SIG-M5 treated with dmso at 0.1 percent for 504 hours (cell line): ENCODE results near the gene SUGT1.
"Not testable (repeated sequence)": the region's sequence is repeated elsewhere in the genome, so short reads cannot be mapped to it uniquely, and the experiment has no call there.

Source experiments
- DNase-seq: peaks from one replicate; lab custom pipeline; 2025; ENCODE audit not compliant: unreplicated experiment; lab: John Stamatoyannopoulos, UW

The SUGT1 gene

DNA sequence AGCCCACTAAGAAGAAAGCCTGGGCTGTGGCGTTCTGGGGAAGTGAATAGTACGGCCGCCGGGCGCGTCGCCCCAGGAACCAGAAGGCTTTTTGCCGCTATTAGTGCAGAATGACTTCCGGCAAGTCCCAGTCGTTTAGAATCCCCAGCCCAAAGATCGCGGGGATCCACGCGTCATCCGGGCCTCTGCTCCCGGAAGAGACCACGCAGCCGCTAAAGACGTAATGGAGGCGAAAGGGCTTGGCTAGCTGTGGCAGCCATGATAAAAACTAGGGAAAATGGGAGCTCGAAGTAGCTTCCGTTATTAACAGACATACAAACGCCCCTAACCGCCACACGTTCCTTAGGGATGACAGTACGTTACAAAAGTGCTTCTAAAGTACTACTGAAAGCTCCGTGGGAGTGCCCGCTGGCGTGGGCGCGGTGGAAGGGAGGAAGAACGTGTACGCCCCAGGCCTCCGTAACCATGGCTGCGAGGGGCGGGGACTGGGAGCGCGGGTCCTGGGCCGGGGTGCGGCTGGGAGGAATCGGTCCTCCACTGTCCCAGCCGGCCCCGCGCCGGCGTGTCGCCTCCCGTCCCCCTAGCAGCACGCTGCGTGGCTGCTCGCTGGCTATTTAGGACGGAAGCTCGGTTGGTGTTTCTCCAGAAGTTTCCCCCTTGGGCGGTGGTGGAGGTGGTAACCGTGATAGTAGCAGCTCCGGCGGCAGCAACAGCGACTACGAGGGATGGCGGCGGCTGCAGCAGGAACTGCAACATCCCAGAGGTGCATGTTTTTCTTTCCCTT, at the start of gene SUGT1:
TSS of gene SUGT1 (plus strand) at position 641 of the 784 bp plus-strand sequence. CDS start at position 726, 85 bp downstream.
- DNase-seq: peak; percentile 97

DNA sequence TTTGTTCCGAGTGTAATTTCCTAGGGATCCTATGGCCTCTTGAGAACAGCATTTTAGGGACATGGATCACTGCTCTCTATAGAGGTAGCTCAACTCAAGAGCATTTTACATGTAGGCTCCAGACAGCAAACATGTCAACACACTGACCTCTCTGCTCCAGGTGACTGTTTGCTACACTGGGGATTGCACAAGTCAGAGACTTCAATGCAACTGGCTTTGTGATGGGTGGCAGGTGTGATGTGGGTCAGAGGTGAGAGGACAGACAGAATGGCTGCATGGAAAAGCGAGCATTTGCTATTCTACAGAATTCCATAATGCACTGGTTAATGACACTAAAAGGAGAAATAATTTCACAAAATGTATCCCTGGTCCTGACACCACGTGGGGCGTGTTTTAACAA, 49.3 kb upstream of the SUGT1 start:
- not testable (repeated sequence) for DNase-seq

DNA sequence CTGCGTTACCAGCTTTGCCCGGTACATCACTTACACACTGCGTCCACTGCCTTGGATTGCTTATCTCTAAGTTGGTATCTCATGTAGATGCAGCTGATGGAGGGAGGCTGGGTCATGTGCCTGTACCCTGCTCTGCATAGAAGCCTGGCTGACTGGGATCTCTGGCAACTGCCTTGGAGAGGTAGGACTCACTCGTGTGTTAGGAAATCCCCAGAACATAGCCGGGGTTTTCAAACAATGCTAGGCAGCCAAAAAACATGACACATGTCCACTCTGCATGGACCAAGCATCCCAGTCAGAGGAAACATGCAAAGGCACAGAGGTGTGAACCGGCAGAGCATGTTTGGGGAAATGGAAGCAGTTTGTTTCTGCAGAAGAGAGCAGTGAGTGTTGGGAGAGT, 46.5 kb upstream of the SUGT1 start:
- not testable (repeated sequence) for DNase-seq

DNA sequence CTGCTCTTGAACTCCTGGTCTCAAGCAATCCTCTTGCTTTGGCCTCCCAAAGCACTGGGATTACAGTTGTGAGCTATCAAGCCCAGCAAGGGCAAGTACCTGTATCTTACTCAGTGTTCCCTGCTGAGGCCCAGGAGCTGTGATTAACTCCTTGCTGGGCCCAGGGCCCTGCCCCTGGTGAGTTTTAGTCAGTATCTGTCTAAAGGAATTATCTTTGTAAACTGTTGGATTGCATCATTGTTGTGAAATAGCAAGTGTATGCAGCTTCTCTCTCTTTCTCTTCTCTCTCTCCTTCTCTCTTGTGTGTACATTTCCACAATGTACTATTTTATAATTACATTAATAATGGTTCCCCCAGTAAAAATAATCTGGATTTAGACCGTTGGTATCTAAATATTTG, 45.8 kb upstream of the SUGT1 start:
- DNase-seq: not testable (repeated sequence)

DNA sequence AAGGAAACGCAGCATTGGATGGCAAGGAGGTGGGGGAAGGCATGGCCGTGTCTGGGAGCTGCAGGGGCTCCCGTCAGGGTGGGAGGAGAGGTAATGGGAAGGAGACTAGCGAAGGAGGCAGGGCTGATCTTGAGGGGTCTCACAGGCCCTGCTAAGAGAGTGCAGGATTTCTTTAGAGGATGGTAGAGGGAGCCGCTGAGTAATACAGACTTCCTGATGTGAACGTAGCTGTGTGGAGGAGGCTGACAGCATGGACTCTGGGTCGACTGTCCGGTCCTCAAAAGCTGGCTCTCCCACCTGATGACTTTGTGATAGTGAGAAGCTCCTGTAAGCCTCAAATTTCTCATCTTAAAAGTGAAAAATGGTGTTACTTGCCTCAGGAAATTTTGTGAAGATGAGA, 44.5 kb upstream of the SUGT1 start:
- not testable (repeated sequence) for DNase-seq

DNA sequence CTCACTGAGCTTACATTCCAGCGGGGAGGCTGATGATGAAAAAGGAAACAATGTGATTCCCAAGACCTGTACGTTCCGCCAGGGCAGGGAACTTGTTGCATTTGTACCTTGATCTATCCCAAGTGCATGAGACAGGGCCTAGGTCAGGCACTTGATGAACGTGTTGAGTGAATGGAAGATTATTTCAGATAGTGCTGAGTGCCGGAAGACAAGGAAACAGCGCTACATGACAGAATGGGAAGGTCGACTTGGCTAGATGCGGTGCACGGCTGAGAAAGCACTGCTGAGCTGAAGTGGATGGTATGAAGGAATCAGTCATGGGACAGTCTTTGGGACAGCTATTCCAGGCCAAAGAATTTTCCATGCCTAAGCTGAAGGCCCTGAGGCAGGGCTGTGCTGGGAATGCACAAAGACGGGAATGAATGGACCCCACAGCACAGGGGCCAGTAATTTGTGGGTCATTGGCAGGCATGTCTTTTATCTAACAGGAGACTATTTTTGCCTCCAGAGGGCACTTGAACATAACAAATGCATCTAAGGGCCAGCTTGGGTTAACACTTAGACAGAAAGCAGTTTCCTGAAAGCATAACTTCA, 43.5 kb upstream of the SUGT1 start:
- DNase-seq: peak; percentile 32

DNA sequence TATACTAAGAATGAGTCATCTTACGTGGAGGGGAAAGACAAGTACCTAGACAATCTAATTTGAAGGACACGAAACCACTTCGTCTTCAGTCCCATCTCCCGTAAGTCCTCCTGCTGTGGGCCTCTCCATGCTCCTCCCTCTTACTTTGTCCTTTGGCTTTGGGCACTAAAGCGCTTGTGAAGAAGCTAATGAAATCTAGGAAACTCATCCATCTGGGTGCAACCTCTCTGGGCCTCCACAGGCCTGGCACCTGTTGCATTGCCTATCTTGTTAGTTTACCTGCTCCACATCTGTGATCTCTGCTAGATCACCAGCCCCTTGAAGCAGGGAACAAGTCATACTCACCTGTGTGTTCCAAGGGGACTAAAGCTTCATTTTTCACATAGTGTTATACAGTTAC, 42.5 kb upstream of the SUGT1 start:
- DNase-seq: not testable (repeated sequence)

DNA sequence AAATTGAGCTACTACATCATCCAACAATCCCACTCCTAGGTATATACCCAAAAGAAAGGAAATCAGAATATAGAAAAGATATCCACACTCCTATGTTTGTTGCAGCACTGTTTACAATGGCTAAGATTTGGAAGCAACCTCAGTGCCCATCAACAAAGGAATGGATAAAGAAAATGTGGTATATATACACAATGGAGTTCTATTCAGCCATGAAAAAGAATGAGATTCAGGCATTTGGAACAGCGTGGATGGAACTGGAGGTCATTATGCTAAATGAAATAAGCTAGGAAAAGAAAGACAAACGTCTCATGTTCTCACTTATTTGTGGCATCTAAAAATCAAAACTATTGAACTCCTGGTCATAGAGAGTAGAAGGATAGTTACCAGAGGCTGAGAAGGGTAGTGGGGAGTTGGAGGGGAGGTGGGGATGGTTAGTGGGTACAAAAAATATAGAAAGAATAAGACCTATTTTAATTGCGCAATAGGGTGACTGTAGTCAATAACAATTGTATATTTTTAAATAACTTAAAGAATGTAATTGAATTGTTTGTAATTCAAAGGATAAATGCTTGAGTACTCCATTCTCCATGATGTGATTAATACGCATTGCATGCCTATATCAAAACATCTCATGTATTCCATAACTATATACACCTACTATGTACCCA, 37.4 kb upstream of the SUGT1 start:
- no peak for DNase-seq

DNA sequence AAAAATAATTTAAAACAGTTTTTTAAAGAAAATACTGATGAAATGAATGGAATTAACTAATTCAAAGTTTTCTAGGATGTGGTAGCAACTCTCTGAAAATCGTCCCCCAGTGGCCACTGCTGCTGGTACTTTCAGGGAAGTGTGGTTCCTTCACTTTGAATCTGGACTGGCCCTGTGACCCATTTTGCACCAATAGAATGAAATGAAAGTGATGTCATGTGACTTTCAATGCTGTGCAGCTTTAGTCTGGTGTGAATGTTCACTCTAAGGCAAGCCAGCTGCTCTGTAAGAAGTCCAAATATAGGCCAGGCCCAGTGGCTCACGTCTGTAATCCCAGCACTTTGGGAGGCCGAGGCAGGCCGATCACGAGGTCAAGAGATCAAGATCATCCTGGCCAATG, 36.8 kb upstream of the SUGT1 start:
- DNase-seq: peak; percentile 13

DNA sequence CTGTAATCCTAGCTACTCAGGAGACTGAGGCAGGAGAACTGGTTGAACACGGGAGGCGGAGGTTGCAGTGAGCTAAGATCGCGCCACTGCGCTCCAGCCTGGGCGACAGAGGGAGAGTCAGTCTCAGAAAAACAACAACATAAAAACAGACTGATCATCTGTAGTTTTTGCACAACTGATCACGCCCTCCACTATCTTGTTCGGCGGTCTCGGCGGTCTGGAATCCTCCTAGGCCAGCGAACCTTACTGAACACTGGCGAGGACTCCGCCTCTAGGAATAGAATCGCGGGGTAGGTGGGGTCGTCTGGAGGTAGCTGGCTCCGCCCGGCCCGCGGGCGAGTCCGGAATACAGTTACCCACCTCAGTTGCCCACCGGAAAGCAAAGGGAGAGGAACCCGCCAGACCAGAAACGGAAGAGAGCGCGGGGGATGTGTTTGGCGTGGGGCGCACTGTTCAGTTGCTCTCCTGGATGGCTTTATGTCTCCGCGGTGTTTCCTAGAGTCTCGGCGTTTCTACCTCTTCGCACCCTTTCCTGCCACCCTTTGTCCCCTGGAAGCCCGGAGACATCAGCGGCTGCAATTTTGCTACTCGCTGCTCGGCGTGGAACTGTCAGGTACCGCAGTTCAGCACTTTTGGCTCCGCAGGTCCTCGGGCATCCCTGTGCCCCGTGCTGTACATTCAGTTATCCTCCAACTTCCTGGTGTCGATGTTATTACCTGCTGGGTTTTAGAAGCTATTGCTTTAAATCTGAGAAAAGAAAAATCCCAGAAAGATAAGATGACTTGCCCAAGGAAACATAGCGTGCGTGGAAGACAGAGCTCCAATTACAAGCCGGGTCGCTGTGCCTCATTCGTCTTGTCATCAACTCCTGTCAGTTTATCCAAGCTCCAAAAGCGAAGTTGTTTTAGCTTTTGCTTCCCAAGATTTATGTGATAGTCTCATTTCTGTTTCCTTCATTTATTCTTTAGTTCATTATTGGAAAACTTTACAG, 35.3 kb upstream of the SUGT1 start:
- peak; percentile 94 for DNase-seq

DNA sequence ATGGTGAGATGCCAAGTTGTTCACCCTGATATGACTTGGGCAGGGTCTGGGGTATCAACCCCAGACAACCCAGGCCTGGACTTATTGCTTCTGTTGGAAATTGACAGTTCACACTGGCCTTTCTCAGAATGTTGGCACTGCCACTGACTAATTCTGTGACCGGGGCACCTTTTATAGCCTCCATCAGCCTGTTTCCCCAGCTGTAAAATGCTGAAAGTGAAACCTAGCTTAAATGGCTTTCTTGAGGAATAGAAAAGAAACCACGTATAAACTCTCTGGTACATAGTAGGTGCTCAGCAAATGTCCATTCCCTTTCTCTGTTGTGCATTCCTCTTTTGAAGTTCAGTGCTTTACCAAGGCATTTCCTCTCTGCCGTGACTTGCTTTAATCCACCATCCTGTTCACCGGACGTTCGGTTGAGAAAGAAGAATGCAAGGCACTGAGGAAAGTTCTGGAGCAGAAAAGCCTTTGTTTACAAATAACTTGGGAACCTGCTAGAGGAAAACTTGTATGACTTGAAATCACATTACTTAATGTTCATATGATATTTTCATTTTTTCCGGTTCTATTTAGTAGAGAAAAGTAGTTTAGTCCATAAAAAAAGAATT, 21.4 kb upstream of the SUGT1 start:
- not testable (repeated sequence) for DNase-seq

DNA sequence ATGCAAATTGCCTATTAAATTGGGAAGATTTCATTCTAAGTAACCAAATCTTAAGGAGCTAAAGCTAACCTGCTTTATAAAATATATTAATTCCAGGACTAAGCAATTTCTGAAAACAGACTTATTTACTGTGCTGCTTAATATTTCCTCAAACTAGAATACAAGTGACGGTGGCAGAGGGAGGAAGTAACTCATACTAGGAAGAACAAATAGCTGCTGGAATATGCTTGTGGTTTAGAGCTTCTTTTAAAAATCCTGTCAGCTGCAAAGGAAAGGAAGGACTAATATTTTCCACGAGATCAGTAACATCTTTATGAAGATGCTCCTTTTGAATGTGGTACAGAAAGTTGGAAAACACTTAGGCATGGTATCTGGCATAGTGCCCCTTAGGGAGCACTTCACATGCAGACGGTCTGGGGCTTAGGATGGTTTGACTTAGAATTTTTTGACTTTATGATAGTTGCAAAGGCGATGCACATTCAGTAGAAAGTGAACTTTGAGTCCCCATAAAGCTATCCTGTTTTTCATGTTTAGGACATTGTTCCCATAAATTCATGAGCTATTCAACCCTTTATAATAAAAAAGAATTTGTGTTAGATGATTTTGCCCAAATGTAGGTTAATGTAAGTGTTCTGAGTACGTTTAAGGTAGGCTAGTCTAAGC, 13.8 kb upstream of the SUGT1 start:
- DNase-seq: no peak

DNA sequence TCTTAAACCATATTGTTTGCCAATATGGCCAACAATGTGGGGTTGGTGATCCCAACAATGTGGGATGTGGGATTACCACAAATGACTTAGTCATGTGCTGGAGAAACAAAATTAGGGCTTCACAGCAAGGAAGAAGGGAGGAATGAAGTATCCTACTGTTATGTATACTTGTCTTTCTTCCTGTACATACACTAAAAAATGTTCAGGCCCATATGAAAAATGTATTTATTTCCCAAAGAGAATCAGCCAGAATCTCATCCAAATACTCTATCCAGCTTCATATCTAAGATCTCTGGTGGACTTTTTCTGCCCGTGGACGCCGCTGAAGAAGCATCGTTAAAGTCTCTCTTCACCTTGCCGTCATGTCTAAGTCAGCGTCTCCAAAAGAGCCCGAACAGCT, 10.5 kb upstream of the SUGT1 start, which contains the start of gene HNRNPA1L2:
TSS of gene HNRNPA1L2 (plus strand) at position 301 of the 400 bp plus-strand sequence. CDS start at position 363, 62 bp downstream.
- DNase-seq: no peak

DNA sequence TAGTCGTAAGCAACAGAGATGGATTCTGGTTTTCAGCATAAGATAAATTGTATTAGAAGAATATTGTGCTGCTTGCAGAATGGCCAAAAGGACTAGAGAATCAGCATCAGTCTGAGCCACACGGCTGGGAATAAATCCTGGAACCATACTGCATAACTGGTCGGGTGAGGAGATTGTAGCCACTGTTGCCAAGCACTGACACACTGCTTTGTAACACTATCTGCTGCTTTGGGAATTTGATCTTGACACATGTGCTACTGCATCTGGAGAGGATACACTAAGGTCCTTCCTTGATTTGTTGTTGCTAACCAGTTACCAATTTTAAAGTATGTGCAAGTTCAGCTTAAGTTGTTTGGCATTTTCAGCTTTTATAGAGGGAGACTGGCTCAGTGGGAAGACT, 8.5 kb upstream of the SUGT1 start:
- DNase-seq: no peak

DNA sequence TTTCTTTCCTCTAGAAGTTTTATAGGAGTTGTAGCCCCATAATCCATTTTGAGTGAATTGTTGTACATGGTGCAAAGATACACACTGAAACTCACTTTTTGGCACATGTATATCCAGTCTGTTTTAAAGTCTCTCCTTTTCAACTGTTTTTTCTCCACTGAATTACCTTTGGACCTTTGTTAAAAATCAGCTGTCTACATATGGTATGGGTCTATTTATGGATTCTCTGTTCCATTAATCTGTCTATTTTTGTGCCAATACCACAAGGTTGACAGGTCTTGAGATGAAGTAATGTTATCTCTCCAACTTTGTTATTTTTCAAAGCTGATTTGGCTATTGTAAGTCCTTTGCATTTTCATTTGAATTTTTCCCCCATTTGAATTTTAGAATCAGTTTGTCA, 5.7 kb upstream of the SUGT1 start:
- DNase-seq: no peak

DNA sequence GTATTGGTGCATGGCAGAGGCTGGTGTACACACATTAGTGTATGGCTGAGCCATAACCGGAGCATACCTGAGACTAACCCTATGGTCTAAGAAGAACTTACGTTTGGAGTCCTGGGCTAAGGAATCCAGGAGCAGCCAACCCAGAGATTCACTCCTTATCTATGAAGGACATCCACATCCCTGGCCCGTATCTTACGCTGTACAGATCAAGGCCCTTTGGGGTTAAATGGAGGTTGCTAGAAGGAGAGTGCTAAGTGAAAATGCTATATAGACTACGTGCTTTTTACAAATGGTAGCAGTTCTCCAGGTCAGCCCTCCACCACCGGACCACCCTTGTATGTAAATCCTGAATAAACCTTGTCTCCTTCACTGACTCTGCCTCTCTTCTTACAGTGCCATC, 1.9 kb upstream of the SUGT1 start:
- no peak for DNase-seq

DNA sequence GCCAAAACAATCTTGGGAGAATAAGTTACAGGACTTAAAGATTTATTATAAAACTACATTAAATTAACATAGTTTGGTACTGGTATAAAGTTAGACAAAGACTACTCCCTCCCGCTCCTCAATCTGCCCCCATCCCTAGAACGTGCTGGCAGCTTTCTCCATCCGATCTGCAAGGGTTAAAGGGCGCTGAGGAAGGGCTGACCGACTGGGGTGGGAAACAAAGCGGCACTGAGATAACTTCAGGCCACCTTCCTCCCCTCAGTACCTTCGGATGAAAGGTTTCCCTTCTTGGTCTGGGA, 790 bp upstream of the SUGT1 start:
- peak; percentile 67 for DNase-seq

DNA sequence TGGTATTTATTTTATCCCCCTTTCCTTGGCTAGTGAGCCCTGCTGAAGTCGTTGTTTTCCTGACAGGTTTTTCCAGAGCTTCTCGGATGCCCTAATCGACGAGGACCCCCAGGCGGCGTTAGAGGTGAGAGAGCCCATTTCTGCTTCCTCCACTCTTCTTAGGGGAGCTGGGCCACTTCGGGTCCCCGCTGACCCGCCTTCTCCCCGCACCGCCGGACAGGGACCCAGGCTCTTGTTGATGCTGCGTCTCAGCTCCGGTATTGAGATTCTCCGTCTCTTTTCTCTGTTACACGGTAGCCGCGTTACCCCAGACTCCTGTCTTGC, 306 bp downstream of the SUGT1 start:
- no peak for DNase-seq

DNA sequence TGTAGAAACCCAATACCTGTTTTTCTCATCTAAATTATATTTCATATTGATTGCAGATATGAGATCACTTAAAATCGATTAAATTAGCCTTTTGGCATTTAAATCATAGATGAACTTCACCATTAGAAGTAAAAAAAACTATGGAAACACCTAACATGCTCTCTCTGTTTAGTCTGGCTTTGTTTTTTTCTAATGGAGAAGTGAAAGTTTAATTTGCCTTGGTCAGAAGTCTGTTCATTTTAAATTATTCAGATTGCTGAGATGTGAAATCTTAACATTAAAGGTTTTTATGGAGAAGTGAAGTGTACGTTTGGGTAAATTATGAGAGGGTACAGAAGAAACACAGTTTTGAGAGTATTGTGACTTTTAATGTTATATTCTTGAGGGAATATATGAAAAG, 6.7 kb downstream of the SUGT1 start:
- DNase-seq: no peak

DNA sequence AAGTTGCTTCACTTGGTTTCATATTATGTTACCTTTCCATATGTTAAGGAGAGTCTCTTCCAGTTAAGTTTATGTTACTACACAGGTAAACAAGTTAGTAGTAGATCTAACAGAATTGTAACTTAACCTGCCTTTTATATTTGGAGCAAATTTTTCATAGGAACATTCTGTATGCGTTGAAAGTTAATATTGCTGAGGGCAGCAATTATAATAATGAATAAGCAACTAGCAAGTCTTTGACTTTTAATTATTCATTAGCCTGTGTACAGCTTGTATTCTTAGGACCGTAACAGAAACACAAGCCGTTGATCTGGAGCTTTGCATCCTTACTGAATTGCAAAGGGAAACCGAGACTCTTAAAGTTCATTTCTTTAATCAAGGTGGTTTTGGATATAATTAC, 11.6 kb downstream of the SUGT1 start:
- no peak for DNase-seq
